HG03103 (cell line): Measurements from ENCODE around the gene PKN3.
A peak's percentile ranks its signal among the peaks of the same experiment; 100 is the strongest.
"Not testable (repeated sequence)": the region's sequence is repeated elsewhere in the genome, so short reads cannot be mapped to it uniquely, and the experiment has no call there.

Experiments
- ATAC-seq: cut with Tn5 transposase; IDR thresholded peaks from one replicate; pipeline ENCODE4 v1.9.1; 2021; ENCODE audit warnings: low read depth; ENCODE audit not compliant: unreplicated experiment

PKN3 gene

DNA sequence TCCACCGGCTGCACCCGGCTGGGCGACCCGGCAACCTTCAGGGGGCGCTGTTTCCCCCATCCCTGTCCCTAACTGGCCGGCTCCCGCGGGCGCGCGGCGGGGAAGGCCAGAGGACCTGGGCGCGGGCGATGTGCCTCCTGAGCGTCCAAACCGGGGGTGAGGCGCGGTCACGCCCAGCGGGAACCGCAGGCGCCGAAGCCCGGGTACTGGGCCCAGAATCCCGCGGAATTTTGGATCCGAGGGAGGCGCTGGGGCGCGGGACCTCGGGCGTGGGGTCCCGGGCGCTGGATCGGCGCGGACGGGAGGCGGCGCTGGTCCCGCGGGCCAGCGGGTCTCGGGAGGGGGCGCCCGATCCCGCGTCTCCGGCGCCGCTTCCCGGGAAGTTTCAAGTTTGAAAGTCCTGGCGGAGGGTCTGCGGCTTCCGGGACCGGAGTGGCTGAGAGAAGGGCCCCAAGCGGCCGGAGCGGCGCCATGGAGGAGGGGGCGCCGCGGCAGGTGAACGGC is at the start of gene PKN3:
Gene PKN3, plus strand, starts transcription at position 59 of the 504 bp plus-strand sequence. Its CDS starts 413 bp downstream, at position 472.
- ATAC-seq, result peak; percentile 71

DNA sequence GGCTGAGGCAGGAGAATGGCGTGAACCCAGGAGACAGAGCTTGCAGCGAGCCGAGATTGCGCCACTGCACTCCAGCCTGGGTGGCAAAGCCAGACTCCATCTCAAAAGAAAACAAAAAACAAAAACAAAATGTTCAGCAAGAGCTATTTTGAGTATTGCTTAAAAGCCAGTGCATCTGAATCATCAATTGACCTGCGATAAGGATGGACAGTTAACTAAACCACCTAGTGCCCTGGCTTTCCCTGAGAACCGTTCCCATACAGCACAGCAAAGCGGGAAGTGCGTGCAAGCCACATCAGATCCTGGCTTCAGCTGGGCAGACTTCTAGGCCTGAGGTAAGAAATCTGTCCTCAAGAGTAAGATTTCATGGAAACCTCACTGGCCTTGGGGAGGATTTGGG is 48.4 kb upstream of the PKN3 start:
- no peak for ATAC-seq

DNA sequence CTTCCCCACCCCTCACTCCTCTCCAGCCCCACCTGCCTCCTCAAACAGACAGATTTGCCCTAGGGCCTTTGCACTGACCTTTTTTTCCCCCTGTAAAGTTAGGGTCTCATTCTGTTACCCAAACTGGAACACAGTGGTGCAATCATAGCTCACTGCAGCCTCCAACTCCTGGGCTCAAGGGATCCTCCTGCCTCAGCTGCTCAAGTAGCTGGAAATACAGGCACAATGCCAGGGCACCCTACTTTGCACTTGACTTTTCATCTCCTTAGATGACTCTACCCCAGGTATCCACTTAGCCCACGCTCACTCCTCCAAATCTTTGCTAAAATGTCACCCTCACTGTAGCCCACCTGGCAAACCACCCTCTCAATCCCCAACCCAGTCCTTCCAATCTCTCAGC is 47.8 kb upstream of the PKN3 start:
- no peak for ATAC-seq

DNA sequence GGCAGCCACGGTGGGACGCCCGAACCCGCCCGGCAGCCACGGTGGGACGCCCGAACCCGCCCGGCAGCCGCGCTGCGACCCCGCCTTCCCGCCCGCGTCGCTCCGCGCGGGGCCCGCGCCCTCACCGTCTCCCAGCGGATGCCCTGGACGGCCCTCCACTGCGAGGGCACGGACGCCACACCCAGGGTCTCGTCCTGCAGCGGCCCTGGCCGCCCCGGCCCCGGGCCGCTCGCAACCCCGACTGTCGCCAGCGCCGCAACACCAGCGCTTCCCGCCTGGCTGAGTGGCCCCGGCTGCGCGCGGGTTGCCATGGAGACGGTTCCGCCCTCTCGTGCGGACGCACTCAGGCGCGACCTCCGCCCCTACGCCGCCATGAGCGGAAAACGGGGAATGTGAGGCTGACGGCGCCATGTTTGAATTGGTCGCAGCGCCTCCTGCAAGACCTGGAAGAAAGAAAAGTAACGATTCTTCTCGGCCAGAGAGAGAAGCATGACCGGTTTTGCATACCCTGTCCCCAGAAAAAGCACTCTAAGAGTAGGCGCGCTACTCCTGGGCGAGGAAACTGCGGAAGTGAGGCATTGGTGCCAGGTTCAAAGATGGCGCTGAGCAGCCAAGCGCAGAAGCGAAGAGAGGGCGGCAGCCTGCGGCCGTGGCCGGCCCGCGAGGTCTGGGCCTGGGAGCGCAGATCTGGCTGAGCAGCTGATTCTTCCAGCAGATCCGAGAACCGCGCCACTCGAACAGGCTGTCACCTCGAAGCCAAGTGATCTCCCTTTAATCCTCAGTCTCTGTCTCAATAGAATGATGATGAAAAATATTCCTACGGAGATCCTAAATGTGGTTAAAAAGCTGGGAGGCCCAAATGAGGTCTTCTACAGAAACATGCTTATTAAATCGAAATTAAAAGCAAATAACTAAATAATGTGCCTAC is 45.6 kb upstream of the PKN3 start, which contains the start of gene DYNC2I2:
Gene DYNC2I2, minus strand, starts transcription at position 432 of the 928 bp plus-strand sequence. Its CDS starts 121 bp downstream, at position 311.
- ATAC-seq, result peak; percentile 55

DNA sequence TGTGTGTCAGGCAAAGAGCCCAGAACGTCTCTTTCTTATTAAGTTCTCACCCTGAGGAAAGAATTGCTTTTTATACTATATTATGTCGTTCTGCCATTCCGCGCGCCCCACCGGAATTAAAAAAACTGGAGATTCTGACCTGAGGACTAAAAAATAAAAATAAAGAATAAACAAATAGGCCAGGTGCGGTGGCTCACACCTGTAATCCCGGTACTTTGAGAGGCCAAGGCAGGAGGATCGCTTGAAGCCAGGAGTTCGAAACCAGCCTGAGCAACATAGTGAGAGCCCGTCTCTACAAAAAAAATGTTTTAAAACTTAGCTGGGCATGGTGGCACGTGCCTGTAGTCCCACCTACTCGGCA is 45.0 kb upstream of the PKN3 start:
- no peak for ATAC-seq

DNA sequence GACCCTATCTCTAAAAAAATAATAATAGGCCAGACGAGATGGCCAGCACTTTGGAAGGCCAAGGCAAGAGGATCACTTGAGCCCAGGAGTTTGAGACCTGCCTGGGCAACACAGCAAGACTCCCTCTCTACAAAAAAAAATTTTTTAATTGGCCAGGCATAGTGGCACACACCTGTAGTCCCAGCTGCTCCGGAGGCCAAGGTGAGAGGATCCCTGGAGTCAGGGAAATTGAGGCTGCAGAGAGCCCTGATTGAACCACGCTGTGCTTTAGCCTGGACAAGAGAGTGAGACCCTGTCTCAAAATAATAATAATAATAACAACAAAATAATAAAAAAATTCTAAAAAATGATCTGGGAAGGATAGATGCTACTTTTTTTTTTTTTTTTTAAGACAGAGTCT is 44.5 kb upstream of the PKN3 start:
- ATAC-seq, result no peak

DNA sequence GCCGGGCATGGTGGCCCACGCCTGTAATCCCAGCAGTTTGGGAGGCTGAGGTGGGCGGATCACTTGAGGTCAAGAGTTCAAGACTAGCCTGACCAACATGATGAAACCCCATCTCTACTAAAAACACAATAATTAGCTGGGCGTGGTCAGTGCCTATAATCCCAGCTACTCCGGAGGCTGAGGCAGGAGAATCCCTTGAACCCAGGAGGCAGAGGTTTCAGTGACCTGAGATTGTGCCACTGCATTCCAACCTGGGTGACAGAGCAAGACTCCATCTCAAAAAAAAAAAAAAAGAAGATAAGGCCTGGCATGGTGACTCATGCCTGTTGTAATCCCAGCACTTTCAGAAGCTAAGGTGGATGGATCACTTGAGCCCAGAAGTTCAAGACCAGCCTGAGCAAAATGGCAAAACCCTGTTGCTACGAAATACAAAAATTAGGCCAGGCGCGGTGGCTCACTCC is 35.8 kb upstream of the PKN3 start:
- not testable (repeated sequence) for ATAC-seq

DNA sequence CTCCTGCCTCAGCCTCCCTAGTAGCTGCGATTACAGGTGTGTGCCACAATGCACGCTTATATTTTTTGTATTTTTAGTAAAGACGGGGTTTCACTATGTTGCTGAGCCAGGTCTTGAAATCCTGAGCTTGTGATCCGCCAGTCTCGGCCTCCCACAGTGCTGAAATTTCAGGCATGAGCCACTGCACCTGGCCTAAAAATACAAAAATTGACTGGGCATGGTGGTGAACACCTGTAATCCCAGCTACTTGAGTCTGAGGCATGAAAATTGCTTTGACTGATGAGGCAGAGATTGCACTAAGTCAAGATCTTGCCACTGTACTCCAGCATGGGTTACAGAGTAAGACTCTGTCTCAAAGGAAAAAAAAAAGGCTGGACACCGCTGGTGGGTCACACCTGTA is 32.5 kb upstream of the PKN3 start:
- no peak for ATAC-seq

DNA sequence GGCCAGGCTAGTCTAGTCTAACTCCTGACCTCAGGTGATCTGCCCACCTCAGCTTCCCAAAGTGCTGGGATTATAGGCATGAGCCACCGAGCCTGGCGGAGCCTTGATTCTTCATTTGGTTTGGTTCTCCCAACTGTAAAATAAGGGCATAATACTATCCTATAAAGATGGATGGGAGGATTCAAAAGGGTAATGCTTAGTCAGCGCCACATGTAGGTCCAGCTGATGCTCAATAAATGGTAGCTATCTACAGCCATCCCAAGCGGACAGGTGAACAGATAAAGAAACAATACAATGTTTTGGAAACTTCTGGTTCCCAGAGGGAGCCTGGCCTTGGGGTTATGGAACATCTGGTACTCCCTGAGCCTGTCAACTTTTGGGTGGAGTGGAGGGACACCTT is 26.9 kb upstream of the PKN3 start:
- ATAC-seq, result no peak

DNA sequence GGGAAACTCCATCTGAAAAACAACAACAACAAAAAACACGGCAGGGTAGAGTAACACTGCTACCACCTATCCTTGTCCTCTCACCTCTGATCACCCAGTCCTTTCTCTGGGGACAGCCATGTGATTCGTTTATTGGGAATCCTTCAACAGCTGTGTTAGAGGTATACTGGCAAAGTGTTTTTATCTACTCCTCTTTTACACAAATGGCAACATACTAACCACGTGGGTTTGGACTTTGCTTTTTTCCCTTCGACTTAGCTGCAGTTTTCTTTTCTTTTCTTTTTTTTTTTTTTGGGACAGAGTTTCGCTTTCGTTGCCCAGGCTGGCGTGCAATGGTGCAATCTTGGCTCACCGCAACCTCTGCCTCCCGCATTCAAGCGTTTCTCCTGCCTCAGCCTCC is 24.5 kb upstream of the PKN3 start:
- no peak for ATAC-seq

DNA sequence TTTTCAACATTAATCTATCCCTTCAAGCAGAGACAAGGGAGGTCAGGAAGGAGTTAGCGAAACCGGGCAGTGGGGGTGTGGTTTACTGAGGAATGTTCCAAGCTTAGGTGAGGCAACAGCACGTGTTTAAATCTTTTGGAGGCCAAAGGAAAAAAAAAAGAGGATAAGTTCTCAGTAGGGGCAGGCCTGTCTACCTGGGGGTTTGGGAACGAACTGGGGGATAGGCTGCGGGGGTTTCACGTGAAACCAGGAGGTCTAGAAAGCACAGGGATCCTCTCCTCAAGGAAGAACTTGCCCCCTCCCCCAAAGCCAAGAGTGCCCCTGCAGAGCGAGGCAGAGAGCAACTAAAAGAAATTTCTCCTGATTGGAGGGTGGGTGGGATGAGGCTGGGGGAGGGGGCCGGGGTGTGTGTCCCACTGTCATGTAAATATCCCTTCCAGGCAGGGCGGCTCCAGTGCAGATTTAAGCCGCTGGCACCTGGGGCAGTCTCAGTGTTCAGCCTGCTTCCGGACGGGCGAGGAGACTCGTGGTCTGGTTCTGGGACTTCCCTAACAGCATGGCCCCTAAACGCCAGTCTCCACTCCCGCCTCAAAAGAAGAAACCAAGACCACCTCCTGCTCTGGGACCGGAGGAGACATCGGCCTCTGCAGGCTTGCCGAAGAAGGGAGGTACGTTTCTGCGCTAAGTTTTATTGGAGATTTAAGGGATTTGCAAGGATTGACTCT is 18.8 kb upstream of the PKN3 start:
- no peak for ATAC-seq

DNA sequence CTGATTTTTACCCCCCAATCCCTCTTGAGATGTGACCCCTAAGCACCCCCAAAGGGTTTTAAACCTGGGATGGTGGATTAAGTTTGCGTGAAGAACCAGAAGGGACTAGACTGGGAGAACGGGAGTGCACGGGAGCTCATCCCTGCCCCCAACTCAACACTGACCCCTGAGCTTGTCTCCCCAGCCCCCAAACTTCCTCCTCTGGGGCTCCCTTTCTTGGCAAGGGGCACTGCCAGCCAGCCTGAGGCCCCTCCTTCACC is 18.3 kb upstream of the PKN3 start:
- ATAC-seq, result no peak

DNA sequence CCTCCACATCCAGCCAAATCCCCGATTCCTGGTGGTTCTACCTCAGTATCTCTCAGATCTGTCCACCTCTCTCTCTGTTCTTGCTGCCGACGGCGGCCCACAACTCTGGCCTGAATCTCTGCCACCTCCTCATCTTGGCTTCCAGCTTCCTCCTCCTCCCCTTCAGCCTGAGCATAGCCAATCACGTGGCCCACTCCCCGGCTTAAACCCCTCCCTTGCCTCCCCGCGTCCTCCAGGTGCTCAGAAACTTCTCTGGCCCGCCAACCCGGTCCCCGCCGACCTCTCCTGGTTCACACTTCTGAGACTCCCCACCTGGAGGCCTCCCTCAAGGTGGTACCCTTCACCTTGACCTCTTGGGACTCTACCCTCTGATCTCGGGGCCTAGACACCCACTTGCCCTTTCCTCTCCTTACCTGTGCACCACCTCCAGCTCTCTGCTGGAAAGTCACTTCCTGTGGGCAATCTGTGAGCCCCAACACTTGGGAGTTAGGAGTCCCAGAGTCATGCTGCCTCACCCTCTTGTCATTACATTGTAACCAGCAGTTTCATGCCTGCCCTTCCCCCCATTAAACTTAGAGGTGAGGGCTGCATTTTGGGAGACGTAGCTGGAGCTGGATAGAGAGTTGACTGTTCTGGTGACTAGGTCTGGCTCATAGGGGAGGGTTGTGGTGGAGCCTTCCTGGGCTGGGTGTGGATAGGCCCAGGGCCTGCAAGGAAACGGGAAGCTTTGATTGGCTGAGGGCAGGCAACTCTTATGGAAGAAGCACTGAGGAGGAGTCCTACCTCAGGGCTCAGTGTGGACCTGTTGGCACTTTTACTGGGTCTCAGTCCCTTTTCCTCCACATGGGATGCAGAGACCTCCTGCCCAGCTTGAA is 17.7 kb upstream of the PKN3 start:
- peak; percentile 32 for ATAC-seq

DNA sequence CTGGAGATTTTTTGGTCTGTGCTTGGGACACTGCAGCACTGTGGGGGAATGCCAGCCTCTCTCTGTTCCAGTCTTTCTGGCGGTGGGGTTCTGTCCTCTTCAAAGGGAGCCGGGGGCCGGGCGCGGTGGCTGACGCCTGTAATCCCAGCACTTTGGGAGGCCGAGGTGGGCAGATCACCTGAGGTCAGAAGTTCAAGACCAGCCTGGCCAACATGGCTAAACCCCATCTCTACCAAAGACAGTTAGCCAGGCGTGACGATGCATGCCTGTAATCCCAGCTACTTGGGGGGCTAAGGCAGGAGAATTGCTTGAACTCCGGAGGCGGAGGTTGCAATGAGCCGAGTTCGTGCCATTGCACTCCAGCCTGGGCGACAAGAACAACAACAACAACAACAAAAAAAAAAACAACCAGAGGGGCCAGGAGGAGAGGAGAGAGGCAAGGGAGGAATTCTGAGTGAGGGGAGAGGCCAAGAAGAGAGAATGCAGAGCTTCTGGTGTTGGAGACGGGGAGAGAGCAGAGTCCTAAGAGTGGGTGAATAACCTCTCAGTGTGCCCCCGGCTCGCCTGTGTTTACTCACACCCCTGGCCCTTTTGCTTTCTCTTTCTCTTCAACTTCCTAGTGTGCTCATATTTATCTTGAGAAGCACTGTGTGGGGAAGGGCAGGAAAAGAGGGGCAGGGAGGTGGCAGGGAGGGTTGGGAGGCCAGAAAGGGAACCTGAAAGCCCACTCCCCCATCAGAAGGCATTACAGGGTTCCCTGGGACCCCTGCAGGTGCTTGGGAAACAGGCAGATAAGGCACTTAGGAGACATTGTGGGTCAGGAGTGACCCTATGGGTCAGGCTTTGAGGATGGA is 16.4 kb upstream of the PKN3 start:
- ATAC-seq, result no peak

DNA sequence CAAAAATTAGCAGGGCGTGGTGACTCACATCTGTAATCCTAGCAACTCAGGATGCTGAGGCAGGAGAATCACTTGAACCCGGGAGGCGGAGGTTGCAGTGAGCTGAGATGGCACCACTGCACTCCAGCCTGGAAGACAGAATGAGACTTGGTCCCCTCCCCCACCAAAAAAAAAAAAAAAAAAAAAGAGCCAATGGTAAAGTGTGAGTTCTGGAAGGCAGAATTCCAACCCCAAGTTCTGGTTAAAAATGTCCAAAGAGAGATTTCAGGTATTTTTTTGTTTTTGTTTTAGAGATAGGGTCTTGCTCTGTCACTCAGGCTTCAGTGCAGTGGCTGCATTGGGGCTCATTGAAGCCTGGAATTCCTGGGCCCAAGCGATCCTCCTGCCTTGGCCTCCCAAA is 14.8 kb upstream of the PKN3 start:
- no peak for ATAC-seq

DNA sequence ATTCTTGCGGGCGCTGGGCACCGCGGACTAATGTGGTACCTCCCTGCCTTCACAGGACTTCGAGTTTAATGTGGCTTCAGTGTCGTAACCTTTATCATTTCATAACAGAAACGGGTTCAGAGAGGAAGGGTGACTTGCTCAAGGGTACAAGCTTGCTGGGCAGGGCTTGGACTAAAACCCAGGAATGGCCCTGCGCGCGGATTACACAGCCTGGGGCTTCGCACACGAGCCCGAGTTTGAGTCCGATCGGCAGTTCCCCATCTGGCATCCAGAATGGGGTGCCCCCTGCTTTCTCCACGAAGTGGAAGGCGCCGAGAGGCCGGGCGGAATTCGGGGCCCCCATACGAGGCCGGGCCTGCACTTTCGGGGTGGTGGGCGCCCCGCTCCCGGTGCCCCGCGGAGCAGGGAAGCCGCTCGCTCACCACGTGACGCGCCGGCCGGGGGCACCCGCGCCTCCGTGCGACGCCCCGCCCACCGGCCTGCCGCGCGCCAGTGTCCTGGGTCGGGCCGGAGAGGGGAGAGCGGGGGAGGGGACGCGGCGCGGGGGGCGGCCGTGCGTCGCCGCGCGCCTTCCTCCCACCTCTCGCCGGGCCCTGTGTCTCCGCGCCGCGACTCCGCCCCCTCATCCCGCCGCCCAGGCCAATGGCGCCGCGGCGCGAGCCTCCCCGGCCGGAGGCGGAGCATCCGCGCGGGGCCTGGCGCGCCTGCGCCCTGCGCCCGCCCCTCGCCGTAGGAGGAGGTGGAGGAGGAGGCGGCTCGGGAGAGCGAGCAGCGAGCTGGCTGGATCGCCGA is 13.6 kb upstream of the PKN3 start, which contains the start of gene SET:
Gene SET, plus strand, starts transcription at position 722 of the 792 bp plus-strand sequence. CDS start 361 bp downstream, outside the sequence.
- peak; percentile 60 for ATAC-seq

DNA sequence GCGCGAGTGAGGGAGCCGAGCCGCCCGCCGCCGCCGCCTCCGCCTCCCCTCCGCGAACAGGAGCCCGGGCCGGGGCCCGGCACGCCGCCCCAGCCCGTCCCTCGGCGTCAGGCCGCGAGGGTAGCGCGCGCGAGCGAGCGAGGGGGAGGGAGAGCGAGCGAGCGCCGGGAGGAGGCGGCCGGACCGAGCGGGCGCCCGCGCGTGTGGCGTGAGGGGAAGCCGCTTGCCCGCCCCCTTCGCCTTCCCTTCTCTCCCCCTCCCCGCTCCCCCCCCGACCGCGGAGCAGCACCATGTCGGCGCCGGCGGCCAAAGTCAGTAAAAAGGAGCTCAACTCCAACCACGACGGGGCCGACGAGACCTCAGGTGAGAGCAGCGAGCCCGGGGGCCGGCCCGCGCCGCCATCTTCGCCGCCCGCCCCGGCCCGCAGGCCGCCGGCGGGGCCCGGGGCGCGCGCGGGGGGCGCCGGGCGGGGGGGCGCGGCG is 13.0 kb upstream of the PKN3 start:
- peak; percentile 13 for ATAC-seq

DNA sequence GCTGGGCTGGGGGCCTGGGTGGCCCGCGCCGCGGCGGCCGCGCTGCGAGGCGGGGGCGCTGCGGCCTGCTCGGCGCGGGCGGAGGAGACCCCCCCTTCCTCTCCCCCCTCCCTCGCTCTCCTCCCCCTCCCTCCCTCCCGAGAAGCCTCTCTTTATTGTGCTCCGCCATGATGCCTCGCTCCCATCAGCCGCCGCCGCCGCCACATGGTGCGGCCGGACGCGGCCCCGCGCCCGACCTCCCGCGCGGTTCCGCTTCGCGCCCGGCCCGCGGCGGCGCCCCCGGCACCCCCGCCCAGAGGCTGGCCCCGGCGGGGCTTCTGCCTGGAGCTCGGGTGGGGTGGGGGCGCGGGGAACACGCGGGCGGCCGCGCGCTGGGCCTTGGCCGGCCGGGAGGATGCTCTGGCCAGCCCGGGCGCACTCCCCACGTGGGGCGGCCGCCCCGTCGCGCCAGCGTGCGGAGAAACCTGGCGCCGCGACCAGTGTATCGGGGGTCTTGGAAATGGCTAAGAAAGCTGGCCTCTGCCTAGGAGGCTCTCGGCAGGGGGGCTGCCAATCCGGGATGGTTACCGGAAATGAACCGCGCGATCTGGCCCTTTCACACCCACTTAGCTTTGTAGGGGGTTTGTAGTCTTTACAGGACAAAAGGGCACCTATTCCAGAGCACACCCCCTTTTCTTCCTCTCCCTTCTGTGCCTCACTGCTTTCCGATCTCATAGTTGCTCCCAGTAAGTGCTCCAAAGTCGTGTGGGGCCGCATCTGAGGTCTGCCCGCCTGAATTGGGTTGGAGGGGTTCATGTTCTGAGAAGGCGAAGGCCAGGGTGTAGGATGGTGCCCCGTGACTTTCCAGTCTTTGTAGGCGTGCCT is 12.3 kb upstream of the PKN3 start:
- no peak for ATAC-seq
